ENCODE data around the gene SIMC1.

DNA sequence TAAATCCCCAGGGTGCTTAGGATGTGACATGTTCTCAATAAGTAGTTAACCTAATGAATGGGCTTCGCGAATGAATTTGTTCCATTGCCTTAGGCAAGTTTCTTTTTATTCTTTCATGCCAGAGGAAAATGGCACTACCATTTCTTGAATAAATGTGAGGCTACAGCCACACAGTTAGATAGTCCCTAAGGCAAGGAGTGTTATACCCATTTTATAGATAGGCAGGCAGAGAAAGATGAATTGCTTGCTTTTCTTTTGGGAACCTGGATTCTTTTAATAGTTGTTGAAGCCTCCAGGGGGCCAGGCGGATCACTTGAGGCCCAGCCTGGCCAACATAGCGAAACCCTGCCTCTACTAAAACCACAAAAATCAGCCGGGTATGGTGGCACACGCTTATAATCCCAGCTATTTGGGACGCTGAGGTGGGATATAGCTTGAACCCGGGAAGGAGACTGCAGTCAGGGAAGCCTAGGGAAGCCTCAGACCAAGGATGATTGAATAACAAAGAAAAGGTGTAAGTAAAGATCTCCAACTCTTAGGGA is 149.2 kb downstream of the SIMC1 start:
- no peak for TF ChIP-seq POLR2A (IDR thresholded peaks at IDR 0.05; ENCODE audit: low read length)
- TF ChIP-seq GATA1 (IDR thresholded peaks at IDR 0.05; ENCODE audit: low read depth, low read length) = no peak
